HepG2 (cell line): ENCODE measurements around the gene PPOX. TPM values are rescaled to one million over a fixed set of nuclear protein-coding genes. Genes with fewer than 3 reads are reported as not detected.

Experiments used
- AHR ChIP-seq: IDR thresholded peaks from 2 replicates; pipeline ENCODE4 v1.6.1; 2018; ENCODE audit warnings: missing genetic modification reagents, missing compliant biosample characterization
- ASH2L ChIP-seq: fragments of 300-600, 200-600 bp; sonication (generic); IDR thresholded peaks from 2 replicates; pipeline ENCODE4 v1.7.0; 2017; ENCODE audit warnings: low read depth, mild to moderate bottlenecking, moderate library complexity, mixed read lengths, low read length; ENCODE audit not compliant: insufficient read length
- KDM5B ChIP-seq: sonication (generic); formaldehyde crosslinking; IDR thresholded peaks from 2 replicates; pipeline ENCODE4 v1.4.0; 2020; ENCODE audit warnings: missing genetic modification reagents, mild to moderate bottlenecking, borderline replicate concordance
- NONO ChIP-seq, 2 experiments: fragments of 450-650 bp in 1 of 2; sonication (generic) in 1 of 2; formaldehyde crosslinking in 1 of 2; IDR thresholded peaks in 1 of 2; conservative IDR thresholded peaks in 1 of 2; 2 replicates each; pipeline versions ENCODE4 v1.6.1 to v1.8.0; 2017 to 2022; ENCODE audit warnings: mild to moderate bottlenecking in 1 of 2, missing genetic modification reagents in 1 of 2, moderate library complexity in 1 of 2
- POLR2AphosphoS2 ChIP-seq: IDR thresholded peaks from 2 replicates; pipeline ENCODE4 v1.6.1; 2011; ENCODE audit warnings: low read depth, low read length, improper control_type of control experiment
- SIN3A ChIP-seq: IDR thresholded peaks from 2 replicates; pipeline ENCODE4 v1.6.1; 2011; ENCODE audit warnings: low read depth, mild to moderate bottlenecking, control low read depth, low read length, borderline replicate concordance
- SIX4 ChIP-seq: sonication (generic); formaldehyde crosslinking; IDR thresholded peaks from 2 replicates; pipeline ENCODE4 v1.4.0; 2020; ENCODE audit warnings: missing genetic modification reagents
- SNAPC2 ChIP-seq: sonication (generic); formaldehyde crosslinking; IDR thresholded peaks from 2 replicates; pipeline ENCODE4 v1.8.1; 2022; ENCODE audit warnings: mild to moderate bottlenecking, missing genetic modification reagents
- STAG1 ChIP-seq: sonication (generic); formaldehyde crosslinking; IDR thresholded peaks from 2 replicates; pipeline ENCODE4 v1.4.0; 2020; ENCODE audit warnings: missing genetic modification reagents
- XBP1 ChIP-seq: sonication (generic); formaldehyde crosslinking; IDR thresholded peaks from 2 replicates; pipeline ENCODE4 v1.5.0; 2020; ENCODE audit warnings: missing genetic modification reagents
- ZIK1 ChIP-seq: sonication (generic); formaldehyde crosslinking; IDR thresholded peaks from 2 replicates; pipeline ENCODE4 v1.5.0; 2020; ENCODE audit warnings: mild to moderate bottlenecking, low read depth, missing genetic modification reagents, borderline replicate concordance
- ZNF30 ChIP-seq: sonication (generic); formaldehyde crosslinking; IDR thresholded peaks from 2 replicates; pipeline ENCODE4 v1.5.0; 2020; ENCODE audit warnings: mild to moderate bottlenecking, missing genetic modification reagents
- ZNF510 ChIP-seq: sonication (generic); formaldehyde crosslinking; IDR thresholded peaks from 2 replicates; pipeline ENCODE4 v1.4.0; 2020; ENCODE audit warnings: low read depth, mild to moderate bottlenecking, missing genetic modification reagents
- ZNF572 ChIP-seq: sonication (generic); formaldehyde crosslinking; IDR thresholded peaks from 2 replicates; pipeline ENCODE4 v1.5.1; 2020; ENCODE audit warnings: mild to moderate bottlenecking, missing genetic modification reagents
- ZNF615 ChIP-seq: sonication (generic); formaldehyde crosslinking; IDR thresholded peaks from 2 replicates; pipeline ENCODE4 v1.5.0; 2020; ENCODE audit warnings: mild to moderate bottlenecking, missing genetic modification reagents, borderline replicate concordance
- ZNF75D ChIP-seq: sonication (generic); formaldehyde crosslinking; IDR thresholded peaks from 2 replicates; pipeline ENCODE4 v1.8.1; 2023; ENCODE audit warnings: missing genetic modification reagents, mild to moderate bottlenecking, borderline replicate concordance
- polyA plus RNA-seq, 8 experiments: library from polyadenylated mRNA; depleted of rRNA in 3 of 8; stranded (reverse) in 7 of 8; unstranded in 1 of 8; fragments of >200 nt; fragmentation: Illumina TruSeq in 4 of 8; extraction: Trizol in 4 of 8; gene quantifications; 2 replicates each; pipeline versions ENCODE4 v1.2.1 to v1.2.3, GENCODE V29; 2011 to 2016; ENCODE audit warnings: low read depth in 4 of 8, missing spikeins in 1 of 8, mixed read lengths in 1 of 8; ENCODE audit not compliant: insufficient read depth in 1 of 8
- total RNA-seq, 5 experiments: library from RNA; depleted of rRNA; stranded (reverse); fragments of >200 nt; fragmentation: Illumina TruSeq; extraction: Trizol; gene quantifications; 2 replicates each; pipeline ENCODE4 v1.2.3, GENCODE V29; 2016; ENCODE audit warnings: low read depth in 1 of 5
- TF ChIP-seq, protein P1 (sequence below): sonication (generic); formaldehyde crosslinking; IDR thresholded peaks from 2 replicates; pipeline ENCODE4 v1.4.0; 2020; ENCODE audit warnings: low read depth, missing genetic modification reagents
- TF ChIP-seq, protein P2 (sequence below): fragments of 450-650 bp; IDR thresholded peaks from 2 replicates; pipeline ENCODE4 v1.6.1; 2016
- TF ChIP-seq, protein P3 (sequence below): sonication (generic); formaldehyde crosslinking; IDR thresholded peaks from 2 replicates; pipeline ENCODE4 v1.4.0; 2020; ENCODE audit warnings: missing genetic modification reagents
- TF ChIP-seq, protein P4 (sequence below): sonication (generic); formaldehyde crosslinking; IDR thresholded peaks from 2 replicates; pipeline ENCODE4 v1.4.0; 2020; ENCODE audit warnings: missing genetic modification reagents

PPOX gene
- total and polyA plus RNA-seq, 2 of the 13 experiments (the other 11 are each of a cell fraction or from before 2014, with no cell fraction given) = 15.5 to 27.7 TPM

DNA sequence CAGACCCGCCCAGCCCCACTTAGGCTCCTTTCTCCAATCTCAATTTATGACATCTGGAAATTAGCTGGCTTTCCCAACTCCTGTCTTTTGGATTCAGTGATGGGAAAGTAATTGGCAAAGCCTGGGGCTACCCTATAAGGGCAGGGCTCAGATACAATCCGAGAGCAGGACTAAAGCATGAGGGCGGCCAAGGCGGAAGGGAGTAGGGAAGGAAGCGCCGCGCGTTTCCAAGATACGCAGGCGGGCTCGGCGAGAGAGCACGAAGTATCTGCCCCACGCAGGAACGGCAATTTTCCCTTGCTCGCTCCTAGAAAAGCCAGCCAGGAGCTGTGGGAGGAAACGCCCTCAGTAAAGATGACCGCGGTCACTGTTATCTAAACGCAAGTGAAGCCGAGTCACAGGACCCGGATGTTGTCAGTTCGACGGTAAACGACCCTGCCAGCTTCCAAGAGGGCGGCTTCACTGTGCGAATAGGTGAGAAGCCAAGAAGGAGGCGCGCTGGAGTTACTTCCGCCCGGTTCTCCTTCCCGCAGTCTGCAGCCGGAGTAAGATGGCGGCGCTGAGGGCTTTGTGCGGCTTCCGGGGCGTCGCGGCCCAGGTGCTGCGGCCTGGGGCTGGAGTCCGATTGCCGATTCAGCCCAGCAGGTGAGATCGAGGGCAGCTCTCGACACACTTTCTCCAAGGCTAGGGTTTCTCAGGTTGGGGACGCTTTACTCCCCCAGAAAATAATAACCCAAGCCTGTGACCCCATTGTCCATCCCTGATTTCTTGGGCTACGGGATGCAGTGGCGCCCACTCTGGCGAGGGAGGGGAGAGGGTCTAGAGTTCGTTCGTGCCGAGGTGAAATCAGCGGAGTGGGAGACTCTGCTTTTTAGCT lies 35.8 kb downstream of the PPOX start, which contains the start of gene NDUFS2 (continued):
- TF ChIP-seq SIX4 = peak; percentile 19; the same call in 1 of the 2 replicates
- TF ChIP-seq NONO (IDR thresholded peaks at IDR 0.05) = no peak
- peak; percentile 77; the same call in 1 of the 2 replicates for TF ChIP-seq NONO (CRISPR knock-in tag; conservative IDR thresholded peaks at IDR 0.05)
- 0 out of 2 replicates have a peak, but pooled peaks have one; percentile 33 for TF ChIP-seq ZNF572 (CRISPR knock-in tag)
- TF ChIP-seq AHR = no peak
- TF ChIP-seq ZNF615 = no peak
- TF ChIP-seq STAG1 = no peak; the same call in 1 of the 2 replicates
- TF ChIP-seq KDM5B (CRISPR knock-in tag) = peak; percentile 56; the same call in 1 of the 2 replicates
- no peak for TF ChIP-seq XBP1 (CRISPR knock-in tag)
- peak; percentile 66; the same call in 1 of the 2 replicates for TF ChIP-seq ZIK1 (CRISPR knock-in tag)
- no peak for TF ChIP-seq ZNF30 (CRISPR knock-in tag)
- TF ChIP-seq, protein P1, sequence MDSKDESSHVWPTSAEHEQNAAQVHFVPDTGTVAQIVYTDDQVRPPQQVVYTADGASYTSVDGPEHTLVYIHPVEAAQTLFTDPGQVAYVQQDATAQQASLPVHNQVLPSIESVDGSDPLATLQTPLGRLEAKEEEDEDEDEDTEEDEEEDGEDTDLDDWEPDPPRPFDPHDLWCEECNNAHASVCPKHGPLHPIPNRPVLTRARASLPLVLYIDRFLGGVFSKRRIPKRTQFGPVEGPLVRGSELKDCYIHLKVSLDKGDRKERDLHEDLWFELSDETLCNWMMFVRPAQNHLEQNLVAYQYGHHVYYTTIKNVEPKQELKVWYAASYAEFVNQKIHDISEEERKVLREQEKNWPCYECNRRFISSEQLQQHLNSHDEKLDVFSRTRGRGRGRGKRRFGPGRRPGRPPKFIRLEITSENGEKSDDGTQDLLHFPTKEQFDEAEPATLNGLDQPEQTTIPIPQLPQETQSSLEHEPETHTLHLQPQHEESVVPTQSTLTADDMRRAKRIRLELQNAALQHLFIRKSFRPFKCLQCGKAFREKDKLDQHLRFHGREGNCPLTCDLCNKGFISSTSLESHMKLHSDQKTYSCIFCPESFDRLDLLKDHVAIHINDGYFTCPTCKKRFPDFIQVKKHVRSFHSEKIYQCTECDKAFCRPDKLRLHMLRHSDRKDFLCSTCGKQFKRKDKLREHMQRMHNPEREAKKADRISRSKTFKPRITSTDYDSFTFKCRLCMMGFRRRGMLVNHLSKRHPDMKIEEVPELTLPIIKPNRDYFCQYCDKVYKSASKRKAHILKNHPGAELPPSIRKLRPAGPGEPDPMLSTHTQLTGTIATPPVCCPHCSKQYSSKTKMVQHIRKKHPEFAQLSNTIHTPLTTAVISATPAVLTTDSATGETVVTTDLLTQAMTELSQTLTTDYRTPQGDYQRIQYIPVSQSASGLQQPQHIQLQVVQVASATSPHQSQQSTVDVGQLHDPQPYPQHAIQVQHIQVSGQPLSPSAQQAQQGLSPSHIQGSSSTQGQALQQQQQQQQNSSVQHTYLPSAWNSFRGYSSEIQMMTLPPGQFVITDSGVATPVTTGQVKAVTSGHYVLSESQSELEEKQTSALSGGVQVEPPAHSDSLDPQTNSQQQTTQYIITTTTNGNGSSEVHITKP = no peak
- TF ChIP-seq ASH2L = peak; percentile 89
- peak; percentile 69; the same call in 1 of the 2 replicates for TF ChIP-seq SNAPC2 (CRISPR knock-in tag)
- TF ChIP-seq, protein P2, sequence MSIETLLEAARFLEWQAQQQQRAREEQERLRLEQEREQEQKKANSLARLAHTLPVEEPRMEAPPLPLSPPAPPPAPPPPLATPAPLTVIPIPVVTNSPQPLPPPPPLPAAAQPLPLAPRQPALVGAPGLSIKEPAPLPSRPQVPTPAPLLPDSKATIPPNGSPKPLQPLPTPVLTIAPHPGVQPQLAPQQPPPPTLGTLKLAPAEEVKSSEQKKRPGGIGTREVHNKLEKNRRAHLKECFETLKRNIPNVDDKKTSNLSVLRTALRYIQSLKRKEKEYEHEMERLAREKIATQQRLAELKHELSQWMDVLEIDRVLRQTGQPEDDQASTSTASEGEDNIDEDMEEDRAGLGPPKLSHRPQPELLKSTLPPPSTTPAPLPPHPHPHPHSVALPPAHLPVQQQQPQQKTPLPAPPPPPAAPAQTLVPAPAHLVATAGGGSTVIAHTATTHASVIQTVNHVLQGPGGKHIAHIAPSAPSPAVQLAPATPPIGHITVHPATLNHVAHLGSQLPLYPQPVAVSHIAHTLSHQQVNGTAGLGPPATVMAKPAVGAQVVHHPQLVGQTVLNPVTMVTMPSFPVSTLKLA = no peak
- TF ChIP-seq ZNF75D (CRISPR knock-in tag) = no peak
- TF ChIP-seq ZNF510 (CRISPR knock-in tag) = 0 out of 2 replicates have a peak, but pooled peaks have one; percentile 53
- no peak for TF ChIP-seq POLR2AphosphoS2
- TF ChIP-seq, protein P3, sequence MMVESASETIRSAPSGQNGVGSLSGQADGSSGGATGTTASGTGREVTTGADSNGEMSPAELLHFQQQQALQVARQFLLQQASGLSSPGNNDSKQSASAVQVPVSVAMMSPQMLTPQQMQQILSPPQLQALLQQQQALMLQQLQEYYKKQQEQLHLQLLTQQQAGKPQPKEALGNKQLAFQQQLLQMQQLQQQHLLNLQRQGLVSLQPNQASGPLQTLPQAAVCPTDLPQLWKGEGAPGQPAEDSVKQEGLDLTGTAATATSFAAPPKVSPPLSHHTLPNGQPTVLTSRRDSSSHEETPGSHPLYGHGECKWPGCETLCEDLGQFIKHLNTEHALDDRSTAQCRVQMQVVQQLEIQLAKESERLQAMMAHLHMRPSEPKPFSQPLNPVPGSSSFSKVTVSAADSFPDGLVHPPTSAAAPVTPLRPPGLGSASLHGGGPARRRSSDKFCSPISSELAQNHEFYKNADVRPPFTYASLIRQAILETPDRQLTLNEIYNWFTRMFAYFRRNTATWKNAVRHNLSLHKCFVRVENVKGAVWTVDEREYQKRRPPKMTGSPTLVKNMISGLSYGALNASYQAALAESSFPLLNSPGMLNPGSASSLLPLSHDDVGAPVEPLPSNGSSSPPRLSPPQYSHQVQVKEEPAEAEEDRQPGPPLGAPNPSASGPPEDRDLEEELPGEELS = peak; percentile 65; the same call in 1 of the 2 replicates
- no peak for TF ChIP-seq SIN3A
- TF ChIP-seq, protein P4, sequence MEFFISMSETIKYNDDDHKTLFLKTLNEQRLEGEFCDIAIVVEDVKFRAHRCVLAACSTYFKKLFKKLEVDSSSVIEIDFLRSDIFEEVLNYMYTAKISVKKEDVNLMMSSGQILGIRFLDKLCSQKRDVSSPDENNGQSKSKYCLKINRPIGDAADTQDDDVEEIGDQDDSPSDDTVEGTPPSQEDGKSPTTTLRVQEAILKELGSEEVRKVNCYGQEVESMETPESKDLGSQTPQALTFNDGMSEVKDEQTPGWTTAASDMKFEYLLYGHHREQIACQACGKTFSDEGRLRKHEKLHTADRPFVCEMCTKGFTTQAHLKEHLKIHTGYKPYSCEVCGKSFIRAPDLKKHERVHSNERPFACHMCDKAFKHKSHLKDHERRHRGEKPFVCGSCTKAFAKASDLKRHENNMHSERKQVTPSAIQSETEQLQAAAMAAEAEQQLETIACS = no peak
